Measurements from ENCODE around the gene CCDC158.
"Not testable (repeated sequence)": the region's sequence is repeated elsewhere in the genome, so short reads cannot be mapped to it uniquely, and the experiment has no call there.

CCDC158 gene

GRCh38 chr4:76282941-76283689 is 137.8 kb downstream of the CCDC158 start:
- FAIRE-seq (no peak), DNase-seq (ENCODE audit: low spot score) (no peak)

DNA sequence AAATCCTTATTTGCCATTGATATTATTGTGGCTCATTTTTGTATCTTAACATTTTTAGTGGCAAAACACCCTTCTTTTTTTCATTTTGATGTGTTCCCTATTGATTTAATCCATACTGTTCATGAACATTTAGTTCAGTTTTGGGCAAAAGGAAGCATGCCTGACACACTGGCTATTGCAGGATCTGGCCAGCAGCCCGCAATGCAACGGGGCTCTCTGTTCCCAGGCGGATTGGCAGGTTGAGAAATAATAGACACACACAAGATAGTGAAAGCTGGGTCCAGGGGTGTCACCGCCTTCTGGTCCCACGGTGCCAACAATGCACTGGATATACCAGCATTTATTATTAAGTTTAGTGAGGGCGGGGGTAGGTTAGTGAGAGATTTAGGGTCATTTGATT is 139.3 kb downstream of the CCDC158 start:
- not testable (repeated sequence) for DNase-seq (ENCODE audit: low spot score); FAIRE-seq

DNA sequence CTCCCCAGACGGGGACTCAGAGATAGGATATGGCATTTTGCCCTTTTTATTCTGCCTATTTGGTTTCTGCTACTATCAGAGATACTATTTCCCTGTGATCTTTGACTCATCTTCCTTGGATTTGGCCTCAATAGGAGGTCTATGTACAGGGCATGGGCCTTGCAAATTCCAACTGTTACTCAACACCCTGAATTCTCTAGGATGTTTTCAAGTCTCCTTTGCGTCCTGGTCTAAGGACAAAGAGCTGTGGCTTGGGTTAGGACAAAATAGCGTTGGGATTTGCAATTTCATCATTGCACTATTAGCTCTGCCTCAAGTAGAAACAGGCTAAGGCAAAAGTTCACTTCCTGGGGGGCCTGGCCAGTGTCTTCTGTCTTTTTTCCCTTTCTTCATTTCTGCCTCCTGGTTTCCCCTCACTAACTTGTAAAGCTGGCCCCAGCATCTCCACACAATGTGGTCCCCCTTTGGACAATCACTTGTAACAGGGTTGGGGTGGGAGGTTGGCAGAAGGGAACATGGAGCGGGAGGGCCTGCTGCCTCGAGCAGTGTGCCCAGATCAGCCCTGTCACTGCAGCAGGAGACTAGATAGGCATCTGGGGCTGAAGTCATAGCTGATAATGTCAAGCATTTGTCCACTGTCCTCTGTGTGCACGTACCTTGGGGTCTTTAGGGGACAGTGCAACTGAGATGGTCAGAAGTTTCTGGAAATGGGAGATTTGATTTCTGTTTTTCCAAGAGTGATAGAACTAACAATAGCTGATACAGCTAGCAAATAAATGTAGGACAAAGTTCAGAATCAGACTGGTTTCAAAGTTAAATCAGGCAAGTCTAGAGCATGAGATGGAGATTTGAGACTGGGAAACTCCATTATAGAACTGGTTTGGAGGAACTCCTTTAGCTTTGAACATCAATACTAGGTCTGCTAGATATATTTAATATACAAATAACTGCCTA is 140.2 kb downstream of the CCDC158 start:
- DNase-seq (ENCODE audit: low spot score) (no peak), FAIRE-seq (no peak)

- no peak for FAIRE-seq
Observed at GRCh38 chr4:76279462-76279861, 141.5 kb downstream of the CCDC158 start.

GRCh38 chr4:76278583-76278982 is 142.4 kb downstream of the CCDC158 start:
- DNase-seq (ENCODE audit: low spot score) (no peak), FAIRE-seq (no peak)

More at GRCh38 chr4:76279462-76279861, 141.5 kb downstream of the CCDC158 start:
- DNase-seq (ENCODE audit: low spot score), result no peak

DNA sequence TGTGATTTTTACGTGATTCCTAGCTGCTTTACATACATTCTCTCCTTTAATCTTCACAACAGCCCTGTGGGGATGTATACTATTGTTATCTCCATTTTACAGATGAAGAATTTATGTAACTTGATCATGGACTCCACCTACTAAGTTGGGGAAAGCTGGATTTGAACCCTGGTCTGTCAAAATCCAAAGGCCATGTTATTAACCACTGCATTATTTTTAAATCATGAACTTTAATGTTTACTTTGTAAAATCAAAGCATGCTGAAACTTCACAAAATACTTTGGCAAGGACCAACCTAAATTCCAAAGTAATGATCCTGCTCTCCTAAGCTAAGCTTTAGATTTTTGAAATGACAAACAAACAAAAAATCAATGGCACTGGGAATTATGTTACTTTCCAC is 143.3 kb downstream of the CCDC158 start:
- no peak for FAIRE-seq

GRCh38 chr4:76276813-76277212 is 144.1 kb downstream of the CCDC158 start:
- DNase-seq (ENCODE audit: low spot score) (no peak), FAIRE-seq (no peak)

More for the DNA sequence above, 143.3 kb downstream of the CCDC158 start:
- DNase-seq (ENCODE audit: low spot score), result no peak

- DNase-seq (ENCODE audit: low spot score), result no peak
- FAIRE-seq, result no peak
Observed at GRCh38 chr4:76275486-76276124, 145.3 kb downstream of the CCDC158 start.

- FAIRE-seq (no peak), DNase-seq (ENCODE audit: low spot score) (no peak)
Observed at GRCh38 chr4:76272999-76273398, 147.9 kb downstream of the CCDC158 start.

DNA sequence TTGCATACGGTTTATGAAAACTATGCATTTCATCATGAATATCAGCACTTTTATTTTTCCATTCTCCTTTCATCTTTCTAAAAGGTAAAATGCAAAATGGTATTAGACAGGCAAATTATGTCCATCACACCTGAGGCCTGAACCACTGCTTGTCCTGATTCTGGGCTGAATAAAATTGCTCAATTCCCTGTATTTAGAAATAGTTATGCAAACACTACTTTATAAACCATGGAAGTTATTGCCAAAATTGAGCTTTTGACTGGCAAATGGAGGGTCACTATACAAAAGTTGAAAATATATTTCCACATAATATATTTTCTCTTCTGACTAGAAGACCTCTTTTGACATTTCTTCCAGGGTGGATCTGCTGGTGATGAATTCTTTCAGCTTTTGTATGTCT is 148.4 kb downstream of the CCDC158 start:
- DNase-seq (ENCODE audit: low spot score) (no peak), FAIRE-seq (no peak)

DNA sequence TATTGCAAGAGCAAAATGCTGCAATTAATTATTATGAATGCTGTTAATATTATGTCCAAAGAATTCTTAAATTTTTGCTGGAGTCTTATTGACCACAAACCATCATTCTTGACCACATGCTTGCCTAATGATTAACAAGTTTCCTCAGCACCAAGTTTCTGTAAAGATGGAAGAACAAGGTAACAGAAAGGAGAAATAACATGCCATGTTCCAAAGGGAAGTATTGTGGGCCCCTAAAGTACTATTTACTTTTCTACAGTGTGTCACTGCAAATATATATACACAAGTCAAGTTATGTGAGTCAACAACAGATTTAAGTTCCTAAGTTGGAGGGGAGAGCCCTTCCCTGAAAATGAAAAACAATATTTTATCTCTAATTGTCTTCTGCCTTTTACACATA is 148.9 kb downstream of the CCDC158 start:
- FAIRE-seq, result no peak
- no peak for DNase-seq (ENCODE audit: low spot score)

- FAIRE-seq (no peak), DNase-seq (ENCODE audit: low spot score) (no peak)
Observed at GRCh38 chr4:76271248-76271647, 149.7 kb downstream of the CCDC158 start.

DNA sequence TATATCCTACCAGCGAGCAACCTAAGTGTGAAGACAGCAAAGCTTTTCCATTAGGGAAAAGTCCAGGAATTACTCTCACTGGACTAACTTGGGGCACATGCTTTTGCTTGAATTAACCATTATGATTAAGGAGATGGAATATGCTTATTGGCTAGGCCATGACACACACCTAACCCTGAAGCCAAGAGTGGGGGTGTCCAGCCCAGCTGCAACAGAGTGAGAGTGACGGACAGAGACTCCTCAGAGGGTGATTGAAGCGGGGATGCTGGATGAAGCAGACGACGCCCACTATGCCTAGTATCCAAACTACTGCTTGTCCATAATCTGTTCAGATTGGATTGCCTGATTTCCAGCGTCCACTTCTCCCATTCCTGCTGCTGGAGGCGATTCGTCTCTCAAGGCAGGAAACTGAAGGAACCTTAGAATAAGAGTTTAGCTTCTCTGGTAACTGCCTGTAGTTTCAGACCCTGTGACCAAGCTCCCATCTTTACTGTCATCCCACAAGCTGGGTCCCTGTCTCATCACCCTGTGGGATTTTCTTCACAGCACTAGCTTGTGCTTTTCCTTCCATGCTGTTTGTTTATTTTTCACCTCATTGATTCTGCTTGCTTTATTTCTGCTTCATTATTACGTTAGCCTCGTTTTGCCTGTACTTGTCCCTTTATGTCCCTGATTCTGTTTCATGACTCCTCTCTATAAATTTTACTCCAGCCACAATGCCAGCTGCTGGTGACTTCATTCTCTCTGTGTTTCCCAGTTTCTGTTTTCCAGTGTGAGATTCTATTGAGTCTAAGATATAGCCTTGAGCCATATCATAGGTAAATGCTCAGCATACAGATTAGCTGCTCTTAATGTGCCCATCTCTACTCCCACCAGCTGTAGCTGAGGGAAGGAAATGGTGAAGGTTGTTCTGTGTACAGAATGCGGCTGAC is 150.4 kb downstream of the CCDC158 start:
- no peak for FAIRE-seq
- DNase-seq (ENCODE audit: low spot score), result no peak

- FAIRE-seq, result no peak
- DNase-seq (ENCODE audit: low spot score), result no peak
Observed at GRCh38 chr4:76267811-76268210, 153.1 kb downstream of the CCDC158 start.

- no peak for FAIRE-seq
- DNase-seq (ENCODE audit: low spot score), result no peak
Observed at GRCh38 chr4:76266627-76267026, 154.3 kb downstream of the CCDC158 start.

GRCh38 chr4:76265631-76266218 is 155.2 kb downstream of the CCDC158 start:
- DNase-seq (ENCODE audit: low spot score) (no peak), FAIRE-seq (no peak)

Data from urothelium cell line (cell line).